Posterior vena cava (tissue), 2 donors: ENCODE results near the gene GCH1. TPM values are rescaled to one million over a fixed set of nuclear protein-coding genes. Genes with fewer than 3 reads are reported as not detected.
"Not testable (repeated sequence)": the region's sequence is repeated elsewhere in the genome, so short reads cannot be mapped to it uniquely, and the experiment has no call there.

Experiments used
- DNase-seq: peaks from one replicate; pipeline ENCODE4 v3.0.0-alpha.2; 2020; ENCODE audit warnings: low spot score
- intact Hi-C, 2 donors: fragments of 100-400 bp; cut with DNase I; formaldehyde crosslinking; loops; one replicate each; pipeline versions ENCODE4 v1.14.1 to v1.14.2; 2022 to 2023
- total RNA-seq, 2 donors: library from RNA; stranded (reverse); fragmentation: NEBNext Ultra II Directional; extraction: Animal tissue kit (Norgen Biotek cat#: 25700); gene quantifications; one replicate each; pipeline ENCODE4 v1.2.1, GENCODE V29; 2021
- donor health status: DM: yes; HTN: yes; CAD: no.
- donor health status: DM: yes; HTN: yes; CAD: no.

GCH1 gene
- total RNA-seq, 2 donors from 2014 or later = 6.9 to 9.3 TPM

GRCh38 chr14:54808326-54809161, 94.1 kb downstream of the GCH1 start:
- intact Hi-C loops = loop anchor here in 1 of 2 donors (10.0 kb wide), 1 partner anchor 254 kb away; no protein-coding TSS in a partner anchor
- DNase-seq = no peak

- no peak for DNase-seq
- intact Hi-C loops = loop anchor here (2.0 to 10.0 kb wide), 2 partner anchors 71 to 253 kb away; no protein-coding TSS in a partner anchor
These were observed 94.7 kb downstream of the GCH1 start for GRCh38 chr14:54807881-54808280.

DNA sequence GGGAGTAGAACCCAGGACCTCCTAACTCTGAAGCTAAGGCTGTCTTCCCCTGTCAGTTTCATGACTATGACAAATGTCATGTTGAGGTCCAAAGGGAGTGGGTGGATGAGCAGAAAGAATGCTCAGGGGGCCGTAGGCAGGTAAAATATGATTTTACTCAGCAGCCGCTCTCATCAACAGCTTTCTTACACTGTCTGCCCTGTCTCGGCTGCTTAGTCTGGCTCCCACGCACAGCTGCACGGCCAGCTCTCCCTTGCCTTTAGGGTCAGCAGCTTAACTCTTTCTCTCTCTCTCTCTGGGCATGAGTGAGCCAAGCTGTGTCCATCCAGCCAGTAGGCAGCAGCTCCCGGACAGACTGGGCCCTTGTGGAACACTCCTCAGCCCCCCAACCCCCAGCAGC, 95.2 kb downstream of the GCH1 start:
- intact Hi-C loops = loop anchor here (2.0 to 10.0 kb wide), 2 partner anchors 71 to 253 kb away; no protein-coding TSS in a partner anchor
- DNase-seq = no peak

DNA sequence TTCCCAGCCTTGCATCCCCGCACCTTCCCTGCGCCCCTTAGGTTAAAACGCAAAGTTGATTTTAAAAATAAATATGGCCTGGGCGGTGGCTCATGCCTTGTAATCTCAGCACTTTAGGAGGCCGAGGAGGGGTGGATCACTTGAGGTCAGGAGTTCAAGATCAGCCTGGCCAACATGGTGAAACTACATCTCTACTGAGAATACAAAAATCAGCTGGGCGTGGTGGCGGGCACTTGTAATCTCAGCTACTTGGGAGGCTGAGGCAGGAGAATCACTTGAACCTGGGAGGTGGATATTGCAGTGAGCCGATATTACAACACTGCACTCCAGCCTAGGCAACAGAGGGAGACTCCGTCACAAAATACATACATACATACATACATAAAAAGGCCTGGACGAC, 96.0 kb downstream of the GCH1 start:
- no peak for DNase-seq
- intact Hi-C loops = loop anchor here (2.0 to 10.0 kb wide), 2 partner anchors 70 to 252 kb away; no protein-coding TSS in a partner anchor

- peak; percentile 96 for DNase-seq
- intact Hi-C loops = loop anchor here (2.0 to 10.0 kb wide), 2 partner anchors 69 to 251 kb away; no protein-coding TSS in a partner anchor
These were observed 96.9 kb downstream of the GCH1 start for GRCh38 chr14:54805445-54806322.

- DNase-seq = no peak
- intact Hi-C loops = loop anchor here in 1 of 2 donors (10.0 kb wide), 1 partner anchor 250 kb away; no protein-coding TSS in a partner anchor
These were observed 97.6 kb downstream of the GCH1 start for GRCh38 chr14:54805070-54805444.

DNA sequence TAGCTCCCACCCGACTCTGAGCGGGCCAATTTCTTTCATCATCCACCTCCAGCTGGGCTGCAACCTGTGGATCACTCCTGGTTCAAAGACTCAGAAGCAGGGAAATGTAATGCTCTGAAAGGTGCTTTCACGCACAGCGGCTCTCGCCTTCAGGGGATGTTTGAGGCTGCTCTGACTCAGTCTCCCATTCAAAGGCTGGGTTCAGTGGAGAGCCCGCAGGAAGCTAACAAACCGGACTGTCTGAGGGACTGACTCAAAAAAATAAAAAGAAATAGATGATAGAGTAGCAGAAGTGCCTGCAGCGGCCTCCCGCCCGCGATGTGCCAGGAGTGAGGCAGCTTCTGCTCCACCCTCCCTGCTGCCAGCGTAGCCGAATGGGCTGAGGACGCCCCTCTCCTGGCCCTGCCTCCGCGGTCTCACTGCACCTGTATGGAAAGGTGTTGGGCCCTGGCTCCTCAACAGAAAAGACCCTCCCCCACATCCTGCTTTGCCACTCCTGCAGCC, 98.0 kb downstream of the GCH1 start:
- DNase-seq = no peak
- intact Hi-C loops = loop anchor here in 1 of 2 donors (10.0 kb wide), 1 partner anchor 250 kb away; no protein-coding TSS in a partner anchor

- intact Hi-C loops = loop anchor here in 1 of 2 donors (10.0 kb wide), 1 partner anchor 249 kb away; no protein-coding TSS in a partner anchor
- DNase-seq = no peak
These were observed 98.6 kb downstream of the GCH1 start for GRCh38 chr14:54803926-54804537.

DNA sequence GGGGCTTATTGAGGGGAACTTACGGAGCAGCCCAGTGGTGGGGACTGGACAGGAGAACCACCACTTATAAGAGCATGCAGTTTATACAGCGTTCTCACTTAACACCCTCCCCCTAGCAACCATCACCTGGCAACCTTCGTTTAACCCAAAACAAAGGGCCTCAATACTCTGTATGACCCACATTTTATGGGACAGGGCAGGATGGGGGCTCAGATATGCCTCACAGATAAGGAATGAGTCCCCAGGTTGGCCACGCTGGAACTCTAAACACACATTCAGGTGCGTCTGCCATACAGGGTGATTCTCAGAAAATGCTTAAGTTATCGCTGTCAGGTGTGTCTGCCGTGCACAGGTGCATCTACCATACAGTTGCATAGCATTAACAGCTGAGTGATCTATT, 99.2 kb downstream of the GCH1 start:
- intact Hi-C loops = loop anchor here in 1 of 2 donors (10.0 kb wide), 1 partner anchor 249 kb away; no protein-coding TSS in a partner anchor

DNA sequence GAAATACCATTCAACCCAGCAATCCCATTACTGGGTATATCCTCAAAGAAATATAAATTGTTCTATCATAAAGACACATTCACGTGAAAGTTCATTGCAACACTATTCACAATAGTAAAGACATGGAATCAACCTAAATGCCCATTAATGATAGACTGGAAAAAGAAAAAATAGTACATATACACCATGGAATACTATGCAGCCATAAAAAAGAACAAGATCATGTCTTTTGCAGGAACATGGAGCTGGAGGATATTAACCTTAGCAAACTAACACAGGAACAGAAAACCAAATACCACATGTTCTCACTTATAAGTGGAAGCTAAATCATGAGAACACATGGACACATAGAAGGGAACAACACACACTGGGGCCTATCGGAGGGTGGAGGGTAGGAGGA, 101.1 kb downstream of the GCH1 start:
- not testable (repeated sequence) for DNase-seq
- intact Hi-C loops = loop anchor here in 1 of 2 donors (10.0 kb wide), 1 partner anchor 247 kb away; no protein-coding TSS in a partner anchor

More for the DNA sequence above, 99.2 kb downstream of the GCH1 start:
- DNase-seq = no peak

DNA sequence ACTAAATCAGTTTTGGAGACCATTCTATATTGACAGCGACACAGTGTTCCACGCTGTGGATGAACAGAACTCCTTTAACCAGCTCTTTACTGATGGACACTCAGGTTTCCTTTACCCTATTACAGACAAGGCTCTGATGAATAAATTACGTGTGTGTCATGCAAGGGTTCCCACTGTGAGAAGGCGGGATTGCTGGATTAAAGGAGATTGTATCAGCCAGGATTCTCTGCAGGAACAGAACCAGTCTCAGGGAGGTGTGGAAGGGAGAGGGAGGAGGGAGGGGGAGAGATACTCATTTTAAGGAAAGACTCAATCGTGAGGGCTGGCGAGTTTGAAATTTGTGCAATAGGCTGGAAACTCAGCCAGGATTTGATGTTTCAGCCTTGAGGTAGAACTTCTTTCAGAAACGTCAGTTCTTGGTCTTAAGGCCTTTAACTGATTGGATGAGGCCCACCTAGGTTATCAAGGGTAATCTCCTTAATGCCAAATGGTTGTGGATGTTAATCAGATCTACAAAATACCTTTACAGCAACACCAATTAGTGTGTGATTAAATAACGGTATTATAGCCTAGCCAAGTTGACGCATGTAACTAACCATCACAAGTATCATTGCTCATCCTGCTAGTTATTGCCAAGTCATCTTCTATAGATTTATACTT, 104.0 kb downstream of the GCH1 start:
- intact Hi-C loops = no loop called here
- no peak for DNase-seq

GRCh38 chr14:54797986-54798385, 104.6 kb downstream of the GCH1 start:
- intact Hi-C loops = no loop called here
- DNase-seq = no peak

DNA sequence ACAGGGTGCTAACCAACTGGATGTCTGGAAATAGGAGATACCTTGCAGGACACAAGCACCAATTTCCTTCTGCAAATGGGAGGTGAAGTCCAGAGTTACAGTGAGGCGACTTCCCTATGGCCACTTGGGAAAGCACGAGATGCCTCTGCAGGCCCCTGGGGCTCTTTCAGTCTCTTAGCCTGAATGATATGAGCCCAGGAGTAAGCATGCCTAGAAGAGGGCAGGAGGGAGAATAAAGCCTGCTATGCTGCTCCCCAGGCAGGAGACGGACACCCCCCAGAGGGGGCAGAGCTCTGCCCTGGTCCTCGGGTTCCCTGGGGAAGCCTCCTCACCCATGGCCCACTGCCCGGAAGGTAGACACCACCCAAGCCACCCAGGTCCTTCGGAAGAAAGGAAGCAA, 105.1 kb downstream of the GCH1 start:
- intact Hi-C loops = no loop called here
- DNase-seq = peak; percentile 24

- no peak for DNase-seq
- intact Hi-C loops = no loop called here
These were observed 105.7 kb downstream of the GCH1 start for GRCh38 chr14:54796961-54797360.

GRCh38 chr14:54794796-54795195, 107.8 kb downstream of the GCH1 start:
- intact Hi-C loops = no loop called here

GRCh38 chr14:54794159-54794558, 108.5 kb downstream of the GCH1 start:
- DNase-seq = no peak
- intact Hi-C loops = no loop called here

More at GRCh38 chr14:54794796-54795195, 107.8 kb downstream of the GCH1 start:
- DNase-seq = peak; percentile 19

DNA sequence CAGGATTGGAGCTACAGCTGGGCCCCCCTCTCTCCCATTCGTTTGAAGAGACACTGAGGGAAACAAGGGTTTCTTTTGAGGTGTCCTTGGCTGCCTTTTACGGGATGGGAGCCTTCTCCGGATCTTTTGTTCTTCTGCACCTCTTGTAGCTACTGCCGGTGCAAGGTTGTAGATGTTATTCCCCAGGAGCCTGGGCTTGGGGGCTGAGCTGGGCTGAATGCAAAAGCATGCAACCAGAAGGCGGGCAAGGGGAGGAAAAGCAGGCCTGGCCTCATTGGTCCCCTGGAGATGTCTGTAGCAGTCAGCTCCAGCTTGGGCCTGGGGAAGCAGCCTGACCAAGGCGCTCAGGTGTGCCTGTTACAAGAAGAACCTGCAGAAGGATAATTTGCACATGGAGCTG, 110.3 kb downstream of the GCH1 start:
- DNase-seq = peak; percentile 58
- intact Hi-C loops = no loop called here
